GM21515 (cell line): ENCODE measurements around the gene SNORC.

Experiments used
- ATAC-seq: cut with Tn5 transposase; IDR thresholded peaks from one replicate; pipeline ENCODE4 v1.9.1; 2021; ENCODE audit not compliant: unreplicated experiment

The SNORC gene

GRCh38 chr2:232925153-232925820 is 55.2 kb downstream of the SNORC start:
- no peak for ATAC-seq

- ATAC-seq: no peak
These were observed 55.7 kb downstream of the SNORC start for GRCh38 chr2:232925821-232926156.

DNA sequence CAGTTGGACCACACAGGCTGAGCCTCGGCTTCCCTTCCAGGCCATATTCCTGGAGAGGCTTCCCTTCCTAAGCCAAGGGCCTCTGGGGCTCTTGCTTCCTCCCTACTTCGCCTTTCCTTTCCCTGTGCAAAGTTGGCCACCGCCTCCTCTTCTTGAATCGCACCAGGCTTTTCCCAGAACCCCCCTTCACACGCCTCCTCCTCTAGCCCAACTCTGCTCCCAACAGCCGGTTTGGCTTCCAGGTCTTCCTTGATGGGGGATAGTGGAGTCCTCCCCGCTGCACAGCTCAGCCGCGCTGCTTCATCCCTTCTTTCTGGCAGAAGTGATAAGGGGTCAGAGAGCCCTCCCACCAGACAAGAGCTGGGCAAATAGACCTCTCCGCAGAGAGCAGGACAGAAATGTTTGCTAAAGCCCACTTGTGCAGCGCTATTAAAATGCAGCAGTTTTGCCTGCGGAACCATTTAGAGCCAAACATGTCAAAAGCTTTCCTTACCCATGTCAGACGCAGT is 56.4 kb downstream of the SNORC start:
- no peak for ATAC-seq

GRCh38 chr2:232927032-232927792 is 57.1 kb downstream of the SNORC start:
- no peak for ATAC-seq

DNA sequence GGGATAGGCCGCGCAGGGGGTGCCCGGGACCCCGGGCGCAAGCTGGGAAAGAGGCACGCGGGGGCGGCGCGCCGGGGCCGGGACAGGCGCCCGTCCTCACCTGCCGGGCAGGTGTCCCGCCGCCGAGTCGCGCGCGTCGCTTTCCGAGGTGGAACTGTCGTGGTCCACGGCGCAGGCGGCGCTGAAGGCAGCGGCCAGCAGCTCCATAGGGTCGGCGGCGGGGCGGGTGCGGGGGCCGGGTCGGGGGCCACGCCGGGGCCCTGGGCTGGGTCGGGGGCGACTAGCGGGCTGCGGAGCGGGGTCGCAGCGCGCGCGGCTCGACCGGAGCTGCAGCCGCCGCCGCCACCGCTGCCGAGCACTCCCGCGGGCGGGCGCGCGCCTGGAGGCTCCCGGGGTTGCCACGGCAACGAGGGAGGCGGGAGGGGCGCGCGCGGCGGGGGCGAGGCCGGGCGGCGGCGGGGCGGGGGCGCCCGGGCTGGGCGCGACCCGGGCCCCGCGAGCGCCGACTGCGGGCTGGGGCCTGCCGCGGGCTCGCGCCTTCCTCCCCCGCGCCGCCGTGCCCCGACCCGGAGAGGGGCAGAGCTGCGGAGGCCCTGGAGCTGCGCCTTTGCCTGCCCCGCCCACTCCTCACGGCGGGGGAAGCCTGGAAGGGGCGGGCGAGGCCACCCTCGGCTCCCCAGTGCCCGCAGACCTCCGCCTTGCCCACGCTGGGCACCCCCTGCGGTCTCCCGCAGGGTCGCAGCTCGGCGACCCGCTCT is 57.9 kb downstream of the SNORC start:
- no peak for ATAC-seq
